Neural cell (in vitro differentiated cells): Measurements from ENCODE around the gene HMCN2. TPM values are rescaled to one million over a fixed set of nuclear protein-coding genes. Genes with fewer than 3 reads are reported as not detected.

Experiments used
- H2AFZ ChIP-seq: fragments of 200-600, 300-800 bp; sonication (generic), shearing (Covaris generic); 2 replicates; pipeline ENCODE4 v1.6.0; 2014; ENCODE audit warnings: low read depth, mild to moderate bottlenecking, antibody characterized with exemption, low read length, moderate library complexity
- H3F3A ChIP-seq: fragments of 200-600 bp; shearing (Covaris generic); 2 replicates; pipeline ENCODE4 v1.6.1; 2016; ENCODE audit warnings: mild to moderate bottlenecking, moderate library complexity, mixed read lengths, antibody characterized with exemption, low read length; ENCODE audit not compliant: insufficient read depth, poor library complexity, severe bottlenecking
- H3K27ac ChIP-seq: fragments of 200-600, 300-800 bp; sonication (generic), shearing (Covaris generic); 2 replicates; pipeline ENCODE4 v1.5.1; 2014; ENCODE audit warnings: mild to moderate bottlenecking, low read length, moderate library complexity
- H3K27me3 ChIP-seq: fragments of 300-800, 200-600 bp; sonication (generic), shearing (Covaris generic); 2 replicates; pipeline ENCODE4 v1.6.0; 2014; ENCODE audit warnings: mild to moderate bottlenecking, low read depth, low read length, moderate library complexity; ENCODE audit not compliant: insufficient read depth
- H3K36me3 ChIP-seq: fragments of 300-800, 200-600 bp; sonication (generic), shearing (Covaris generic); 2 replicates; pipeline ENCODE4 v1.5.1; 2014; ENCODE audit warnings: mild to moderate bottlenecking, antibody characterized with exemption, low read length, moderate library complexity; ENCODE audit not compliant: insufficient read depth
- H3K4me2 ChIP-seq: fragments of 300-800, 200-600 bp; sonication (generic), shearing (Covaris generic); 2 replicates; pipeline ENCODE4 v1.6.0; 2014; ENCODE audit warnings: mild to moderate bottlenecking, low read length
- H3K4me3 ChIP-seq: fragments of 300-800, 200-600 bp; sonication (generic), shearing (Covaris generic); 2 replicates; pipeline ENCODE4 v1.5.1; 2014; ENCODE audit warnings: mild to moderate bottlenecking, low read length, moderate library complexity
- H3K79me2 ChIP-seq: fragments of 200-600 bp; shearing (Covaris generic); replicated peaks from 2 replicates; pipeline ENCODE4 v1.6.0; 2014; ENCODE audit warnings: mild to moderate bottlenecking, low read length, moderate library complexity; ENCODE audit not compliant: insufficient read depth
- H3K9ac ChIP-seq: fragments of 300-800, 200-600 bp; sonication (generic), shearing (Covaris generic); 2 replicates; pipeline ENCODE4 v1.6.1; 2016; ENCODE audit warnings: mild to moderate bottlenecking, low read length, mixed read lengths
- H3K9me2 ChIP-seq: fragments of 200-600 bp; shearing (Covaris generic); 2 replicates; pipeline ENCODE4 v1.6.1; 2016; ENCODE audit warnings: mild to moderate bottlenecking, low read length, mixed read lengths; ENCODE audit not compliant: insufficient read depth
- H3K9me3 ChIP-seq: fragments of 200-600, 300-800 bp; sonication (generic), shearing (Covaris generic); 2 replicates; pipeline ENCODE4 v1.6.1; 2016; ENCODE audit warnings: mild to moderate bottlenecking, mixed run types, low read length, moderate library complexity, mixed read lengths
- H4K20me1 ChIP-seq: fragments of 200-600 bp; shearing (Covaris generic); 2 replicates; pipeline ENCODE4 v1.6.1; 2016; ENCODE audit warnings: mild to moderate bottlenecking, mixed run types; ENCODE audit not compliant: insufficient read depth
- EP300 ChIP-seq: fragments of 450-650 bp; conservative IDR thresholded peaks from 2 replicates; pipeline ENCODE4 v1.6.1; 2014; ENCODE audit warnings: antibody characterized with exemption, mild to moderate bottlenecking, moderate library complexity; ENCODE audit not compliant: poor library complexity, severe bottlenecking
- EZH2 ChIP-seq: fragments of 200-600, 300-800 bp; shearing (Covaris generic), sonication (generic); IDR thresholded peaks from 2 replicates; pipeline ENCODE4 v1.6.1; 2014; ENCODE audit warnings: antibody characterized with exemption, low read length, borderline replicate concordance, mild to moderate bottlenecking; ENCODE audit not compliant: insufficient read depth, poor library complexity, severe bottlenecking
- MXI1 ChIP-seq: fragments of 450-650 bp; conservative IDR thresholded peaks from 2 replicates; pipeline ENCODE4 v1.6.1; 2014; ENCODE audit warnings: antibody characterized with exemption, mild to moderate bottlenecking; ENCODE audit not compliant: poor library complexity, severe bottlenecking
- POLR2AphosphoS5 ChIP-seq: IDR thresholded peaks from 2 replicates; pipeline ENCODE4 v1.6.1; 2012
- RAD21 ChIP-seq: fragments of 450-650 bp; conservative IDR thresholded peaks from 2 replicates; pipeline ENCODE4 v1.6.1; 2014; ENCODE audit warnings: antibody characterized with exemption, mild to moderate bottlenecking, moderate library complexity
- SMC3 ChIP-seq: fragments of 450-650 bp; conservative IDR thresholded peaks from 2 replicates; pipeline ENCODE4 v1.6.1; 2014; ENCODE audit warnings: antibody characterized with exemption, mild to moderate bottlenecking, moderate library complexity; ENCODE audit not compliant: poor library complexity
- TAF1 ChIP-seq: IDR thresholded peaks from 2 replicates; pipeline ENCODE4 v1.6.1; 2012; ENCODE audit warnings: low read depth
- polyA plus RNA-seq: library from polyadenylated mRNA; depleted of rRNA; stranded (reverse); fragments of >200 nt; gene quantifications from 2 replicates; pipeline ENCODE4 v1.2.3, GENCODE V29; 2014
- TF ChIP-seq, protein P1 (sequence below): IDR thresholded peaks from 2 replicates; pipeline ENCODE4 v1.6.1; 2012; ENCODE audit warnings: borderline replicate concordance
- TF ChIP-seq, protein P2 (sequence below): fragments of 450-650 bp; IDR thresholded peaks from 2 replicates; pipeline ENCODE4 v1.5.1; 2014; ENCODE audit warnings: antibody characterized with exemption, mild to moderate bottlenecking, moderate library complexity; ENCODE audit not compliant: poor library complexity, severe bottlenecking

The HMCN2 gene
- polyA plus RNA-seq, 1 donor from 2014 or later: 1.7 TPM

DNA sequence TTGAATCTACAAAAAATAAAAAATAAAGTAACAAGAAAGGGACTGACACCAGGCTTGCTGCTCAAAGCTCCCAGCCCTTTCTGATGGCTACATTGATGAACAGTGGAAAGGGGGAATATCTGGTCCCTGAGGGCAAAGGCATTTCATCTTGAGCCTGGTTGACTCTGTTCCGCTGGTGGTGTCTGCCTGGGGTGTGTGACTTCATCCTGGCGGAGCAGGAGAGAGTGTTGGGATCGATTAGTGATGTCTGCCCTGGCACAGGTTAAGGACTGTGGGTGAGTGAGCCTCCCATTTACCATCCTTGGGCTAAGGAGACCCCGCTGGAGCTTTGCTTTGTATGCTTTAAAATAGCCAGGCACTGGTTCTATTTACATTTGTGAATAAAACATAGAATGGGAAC is 122.3 kb downstream of the HMCN2 start:
- H3K4me3 ChIP-seq: no peak overlapping the region
- H2AFZ ChIP-seq: no peak overlapping the region
- TF ChIP-seq MXI1 (no peak), EP300 (no peak), TAF1 (no peak), RAD21 (no peak), SMC3 (no peak), POLR2AphosphoS5 (no peak), EZH2 (no peak)
- TF ChIP-seq, protein P1, sequence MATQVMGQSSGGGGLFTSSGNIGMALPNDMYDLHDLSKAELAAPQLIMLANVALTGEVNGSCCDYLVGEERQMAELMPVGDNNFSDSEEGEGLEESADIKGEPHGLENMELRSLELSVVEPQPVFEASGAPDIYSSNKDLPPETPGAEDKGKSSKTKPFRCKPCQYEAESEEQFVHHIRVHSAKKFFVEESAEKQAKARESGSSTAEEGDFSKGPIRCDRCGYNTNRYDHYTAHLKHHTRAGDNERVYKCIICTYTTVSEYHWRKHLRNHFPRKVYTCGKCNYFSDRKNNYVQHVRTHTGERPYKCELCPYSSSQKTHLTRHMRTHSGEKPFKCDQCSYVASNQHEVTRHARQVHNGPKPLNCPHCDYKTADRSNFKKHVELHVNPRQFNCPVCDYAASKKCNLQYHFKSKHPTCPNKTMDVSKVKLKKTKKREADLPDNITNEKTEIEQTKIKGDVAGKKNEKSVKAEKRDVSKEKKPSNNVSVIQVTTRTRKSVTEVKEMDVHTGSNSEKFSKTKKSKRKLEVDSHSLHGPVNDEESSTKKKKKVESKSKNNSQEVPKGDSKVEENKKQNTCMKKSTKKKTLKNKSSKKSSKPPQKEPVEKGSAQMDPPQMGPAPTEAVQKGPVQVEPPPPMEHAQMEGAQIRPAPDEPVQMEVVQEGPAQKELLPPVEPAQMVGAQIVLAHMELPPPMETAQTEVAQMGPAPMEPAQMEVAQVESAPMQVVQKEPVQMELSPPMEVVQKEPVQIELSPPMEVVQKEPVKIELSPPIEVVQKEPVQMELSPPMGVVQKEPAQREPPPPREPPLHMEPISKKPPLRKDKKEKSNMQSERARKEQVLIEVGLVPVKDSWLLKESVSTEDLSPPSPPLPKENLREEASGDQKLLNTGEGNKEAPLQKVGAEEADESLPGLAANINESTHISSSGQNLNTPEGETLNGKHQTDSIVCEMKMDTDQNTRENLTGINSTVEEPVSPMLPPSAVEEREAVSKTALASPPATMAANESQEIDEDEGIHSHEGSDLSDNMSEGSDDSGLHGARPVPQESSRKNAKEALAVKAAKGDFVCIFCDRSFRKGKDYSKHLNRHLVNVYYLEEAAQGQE: no peak
- TF ChIP-seq, protein P2, sequence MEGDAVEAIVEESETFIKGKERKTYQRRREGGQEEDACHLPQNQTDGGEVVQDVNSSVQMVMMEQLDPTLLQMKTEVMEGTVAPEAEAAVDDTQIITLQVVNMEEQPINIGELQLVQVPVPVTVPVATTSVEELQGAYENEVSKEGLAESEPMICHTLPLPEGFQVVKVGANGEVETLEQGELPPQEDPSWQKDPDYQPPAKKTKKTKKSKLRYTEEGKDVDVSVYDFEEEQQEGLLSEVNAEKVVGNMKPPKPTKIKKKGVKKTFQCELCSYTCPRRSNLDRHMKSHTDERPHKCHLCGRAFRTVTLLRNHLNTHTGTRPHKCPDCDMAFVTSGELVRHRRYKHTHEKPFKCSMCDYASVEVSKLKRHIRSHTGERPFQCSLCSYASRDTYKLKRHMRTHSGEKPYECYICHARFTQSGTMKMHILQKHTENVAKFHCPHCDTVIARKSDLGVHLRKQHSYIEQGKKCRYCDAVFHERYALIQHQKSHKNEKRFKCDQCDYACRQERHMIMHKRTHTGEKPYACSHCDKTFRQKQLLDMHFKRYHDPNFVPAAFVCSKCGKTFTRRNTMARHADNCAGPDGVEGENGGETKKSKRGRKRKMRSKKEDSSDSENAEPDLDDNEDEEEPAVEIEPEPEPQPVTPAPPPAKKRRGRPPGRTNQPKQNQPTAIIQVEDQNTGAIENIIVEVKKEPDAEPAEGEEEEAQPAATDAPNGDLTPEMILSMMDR: no peak
- no peak overlapping the region for H3K9ac ChIP-seq
- H3K9me2 ChIP-seq: no peaks in the 10 kb centered on the region
- H3K9me3 ChIP-seq: no peaks in the 10 kb centered on the region
- no peaks in the 10 kb centered on the region for H3K79me2 ChIP-seq
- no peak overlapping the region for H3K27ac ChIP-seq
- no peaks in the 10 kb centered on the region for H3K36me3 ChIP-seq
- no peaks in the 10 kb centered on the region for H3F3A ChIP-seq
- H4K20me1 ChIP-seq: no peaks in the 10 kb centered on the region
- no peaks in the 10 kb centered on the region for H3K27me3 ChIP-seq
- no peak overlapping the region for H3K4me2 ChIP-seq

DNA sequence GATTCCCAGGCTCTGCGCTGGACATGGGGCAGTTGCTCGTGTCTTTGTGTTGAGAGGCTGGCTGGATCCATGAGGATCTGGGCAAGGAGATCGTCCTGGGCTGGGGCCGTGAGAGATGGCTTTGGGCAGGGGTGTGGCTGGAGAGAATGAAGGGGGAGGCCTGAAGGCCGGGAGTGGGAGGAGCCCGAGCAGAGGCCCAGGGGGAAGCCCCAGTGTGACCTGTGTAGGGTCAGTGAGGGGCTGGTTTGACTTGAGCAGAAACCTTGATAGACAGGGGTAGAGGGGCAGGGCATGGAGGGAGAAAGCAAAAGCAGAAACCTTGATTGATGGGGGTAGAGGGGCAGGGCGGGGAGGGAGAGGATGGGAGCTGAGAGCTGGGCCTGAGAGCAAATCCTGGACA is 124.8 kb downstream of the HMCN2 start:
- Histone ChIP-seq H3K9me2 (no peaks in the 10 kb centered on the region), H3K79me2 (no peaks in the 10 kb centered on the region), H3K27me3 (no peaks in the 10 kb centered on the region), H3K9me3 (no peaks in the 10 kb centered on the region), H3K36me3 (no peaks in the 10 kb centered on the region), H3F3A (no peaks in the 10 kb centered on the region), H2AFZ (no peak overlapping the region), H3K27ac (no peak overlapping the region), H3K4me3 (no peak overlapping the region), H4K20me1 (no peaks in the 10 kb centered on the region), H3K9ac (no peak overlapping the region), H3K4me2 (no peak overlapping the region)
- TF ChIP-seq, protein P2: no peak
- no peak for TF ChIP-seq TAF1
- no peak for TF ChIP-seq SMC3
- TF ChIP-seq EZH2: no peak
- no peak for TF ChIP-seq POLR2AphosphoS5
- TF ChIP-seq EP300: no peak
- TF ChIP-seq, protein P1: no peak
- no peak for TF ChIP-seq MXI1
- TF ChIP-seq RAD21: no peak
